ENCODE results near the gene PELI2.
A peak's percentile ranks its signal among the peaks of the same experiment; 100 is the strongest.

DNA sequence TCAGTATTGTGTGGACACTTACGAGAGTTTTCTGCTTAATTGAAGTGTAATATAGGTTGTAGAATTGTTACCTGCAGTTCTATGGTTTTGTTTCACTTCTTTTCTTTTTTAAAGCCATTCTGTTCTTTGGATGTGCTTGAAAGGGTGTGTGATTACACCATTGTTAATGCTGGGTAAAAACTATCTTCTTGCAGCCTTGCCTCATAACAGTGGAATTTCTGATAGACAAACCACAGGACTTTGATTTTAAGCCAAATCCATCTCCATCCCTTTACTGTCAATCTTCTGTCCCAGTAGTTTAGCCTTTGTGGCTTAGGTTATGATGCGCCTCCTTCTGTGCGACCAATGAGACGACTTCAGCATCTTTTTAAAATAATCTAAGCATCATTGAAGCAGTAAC, 182.3 kb downstream of the PELI2 start:
- no peak for TF ChIP-seq POLR2A (IDR thresholded peaks at IDR 0.05; ENCODE audit: low read depth, low read length)
- TF ChIP-seq, protein P1, sequence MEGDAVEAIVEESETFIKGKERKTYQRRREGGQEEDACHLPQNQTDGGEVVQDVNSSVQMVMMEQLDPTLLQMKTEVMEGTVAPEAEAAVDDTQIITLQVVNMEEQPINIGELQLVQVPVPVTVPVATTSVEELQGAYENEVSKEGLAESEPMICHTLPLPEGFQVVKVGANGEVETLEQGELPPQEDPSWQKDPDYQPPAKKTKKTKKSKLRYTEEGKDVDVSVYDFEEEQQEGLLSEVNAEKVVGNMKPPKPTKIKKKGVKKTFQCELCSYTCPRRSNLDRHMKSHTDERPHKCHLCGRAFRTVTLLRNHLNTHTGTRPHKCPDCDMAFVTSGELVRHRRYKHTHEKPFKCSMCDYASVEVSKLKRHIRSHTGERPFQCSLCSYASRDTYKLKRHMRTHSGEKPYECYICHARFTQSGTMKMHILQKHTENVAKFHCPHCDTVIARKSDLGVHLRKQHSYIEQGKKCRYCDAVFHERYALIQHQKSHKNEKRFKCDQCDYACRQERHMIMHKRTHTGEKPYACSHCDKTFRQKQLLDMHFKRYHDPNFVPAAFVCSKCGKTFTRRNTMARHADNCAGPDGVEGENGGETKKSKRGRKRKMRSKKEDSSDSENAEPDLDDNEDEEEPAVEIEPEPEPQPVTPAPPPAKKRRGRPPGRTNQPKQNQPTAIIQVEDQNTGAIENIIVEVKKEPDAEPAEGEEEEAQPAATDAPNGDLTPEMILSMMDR (conservative IDR thresholded peaks at IDR 0.05; ENCODE audit: low read depth, low read length): no peak
- no peak for TF ChIP-seq USF2 (IDR thresholded peaks at IDR 0.05; ENCODE audit: low read depth, low read length)
- TF ChIP-seq CEBPB (IDR thresholded peaks at IDR 0.05; ENCODE audit: low read depth, low read length): 0 out of 2 replicates have a peak, but pooled peaks have one; percentile 39
- TF ChIP-seq MAFK (IDR thresholded peaks at IDR 0.05; ENCODE audit: low read depth, low read length): no peak
- no peak for TF ChIP-seq RAD21 (IDR thresholded peaks at IDR 0.05; ENCODE audit: low read length)
- no peak for TF ChIP-seq ELK1 (IDR thresholded peaks at IDR 0.05; ENCODE audit: borderline replicate concordance, low read depth, low read length)
- TF ChIP-seq NFE2L2 (IDR thresholded peaks at IDR 0.05; ENCODE audit: low read depth, low read length): no peak
- no peak for TF ChIP-seq MXI1 (IDR thresholded peaks at IDR 0.05; ENCODE audit: borderline replicate concordance, low read depth, low read length)
- no peak for TF ChIP-seq RFX5 (IDR thresholded peaks at IDR 0.05; ENCODE audit: low read depth, low read length)
- TF ChIP-seq RCOR1 (IDR thresholded peaks at IDR 0.05; ENCODE audit: insufficient replicate concordance, low read length): no peak
- TF ChIP-seq SMC3 (IDR thresholded peaks at IDR 0.05; ENCODE audit: low read depth, low read length): no peak
